Measurements from ENCODE around the gene UPB1. TPM values are rescaled to one million over a fixed set of nuclear protein-coding genes. Genes with fewer than 3 reads are reported as not detected.
"Not testable (repeated sequence)": the region's sequence is repeated elsewhere in the genome, so short reads cannot be mapped to it uniquely, and the experiment has no call there.

Gene UPB1
- total RNA-seq, 1 experiment from 2014 or later: not detected

- DNase-seq: no peak
- H3K36me3 ChIP-seq (replicated peaks; ENCODE audit: control insufficient read depth, insufficient read depth, low read length): no peaks in the 10 kb centered on the region
- H3K4me3 ChIP-seq (ENCODE audit: insufficient read depth, low read depth, low read length): no peak overlapping the region
- no peaks in the 10 kb centered on the region for H3K27me3 ChIP-seq (ENCODE audit: control insufficient read depth, insufficient read depth, low read length)
Observed at GRCh38 chr22:24466716-24467328, 28.3 kb upstream of the UPB1 start.

- no peak overlapping the region for H3K4me3 ChIP-seq (ENCODE audit: insufficient read depth, low read depth, low read length)
- H3K36me3 ChIP-seq (replicated peaks; ENCODE audit: control insufficient read depth, insufficient read depth, low read length): no peaks in the 10 kb centered on the region
- DNase-seq: no peak
- no peaks in the 10 kb centered on the region for H3K27me3 ChIP-seq (ENCODE audit: control insufficient read depth, insufficient read depth, low read length)
Observed at GRCh38 chr22:24467340-24467739, 27.8 kb upstream of the UPB1 start.

- Histone ChIP-seq H3K36me3 (replicated peaks; ENCODE audit: control insufficient read depth, insufficient read depth, low read length) (no peaks in the 10 kb centered on the region), H3K27me3 (ENCODE audit: control insufficient read depth, insufficient read depth, low read length) (no peaks in the 10 kb centered on the region), H3K4me3 (ENCODE audit: insufficient read depth, low read depth, low read length) (no peak overlapping the region)
- DNase-seq: no peak
Observed at GRCh38 chr22:24471570-24471969, 23.6 kb upstream of the UPB1 start.

GRCh38 chr22:24473284-24473683, 21.8 kb upstream of the UPB1 start:
- no peaks in the 10 kb centered on the region for H3K36me3 ChIP-seq (replicated peaks; ENCODE audit: control insufficient read depth, insufficient read depth, low read length)
- no peaks in the 10 kb centered on the region for H3K27me3 ChIP-seq (ENCODE audit: control insufficient read depth, insufficient read depth, low read length)
- DNase-seq: no peak
- H3K4me3 ChIP-seq (ENCODE audit: insufficient read depth, low read depth, low read length): no peak overlapping the region

- Histone ChIP-seq H3K4me3 (ENCODE audit: insufficient read depth, low read depth, low read length) (no peak overlapping the region), H3K36me3 (replicated peaks; ENCODE audit: control insufficient read depth, insufficient read depth, low read length) (no peaks in the 10 kb centered on the region), H3K27me3 (ENCODE audit: control insufficient read depth, insufficient read depth, low read length) (no peaks in the 10 kb centered on the region)
- no peak for DNase-seq
Observed at GRCh38 chr22:24474221-24474620, 20.9 kb upstream of the UPB1 start.

- no peak for DNase-seq
- Histone ChIP-seq H3K4me3 (ENCODE audit: insufficient read depth, low read depth, low read length) (no peak overlapping the region), H3K36me3 (replicated peaks; ENCODE audit: control insufficient read depth, insufficient read depth, low read length) (no peaks in the 10 kb centered on the region), H3K27me3 (ENCODE audit: control insufficient read depth, insufficient read depth, low read length) (no peaks in the 10 kb centered on the region)
Observed at GRCh38 chr22:24474649-24475255, 20.4 kb upstream of the UPB1 start.

GRCh38 chr22:24481641-24482040, 13.5 kb upstream of the UPB1 start:
- Histone ChIP-seq H3K27me3 (ENCODE audit: control insufficient read depth, insufficient read depth, low read length) (no peaks in the 10 kb centered on the region), H3K36me3 (replicated peaks; ENCODE audit: control insufficient read depth, insufficient read depth, low read length) (no peaks in the 10 kb centered on the region), H3K4me3 (ENCODE audit: insufficient read depth, low read depth, low read length) (no peak overlapping the region)
- DNase-seq: no peak

- no peak for DNase-seq
- H3K36me3 ChIP-seq (replicated peaks; ENCODE audit: control insufficient read depth, insufficient read depth, low read length): no peaks in the 10 kb centered on the region
Observed at GRCh38 chr22:24482575-24482974, 12.6 kb upstream of the UPB1 start.

GRCh38 chr22:24482998-24483397, 12.1 kb upstream of the UPB1 start:
- Histone ChIP-seq H3K4me3 (ENCODE audit: insufficient read depth, low read depth, low read length) (no peak overlapping the region), H3K27me3 (ENCODE audit: control insufficient read depth, insufficient read depth, low read length) (no peaks in the 10 kb centered on the region), H3K36me3 (replicated peaks; ENCODE audit: control insufficient read depth, insufficient read depth, low read length) (no peaks in the 10 kb centered on the region)
- DNase-seq: no peak

More at GRCh38 chr22:24482575-24482974, 12.6 kb upstream of the UPB1 start:
- Histone ChIP-seq H3K27me3 (ENCODE audit: control insufficient read depth, insufficient read depth, low read length) (no peaks in the 10 kb centered on the region), H3K4me3 (ENCODE audit: insufficient read depth, low read depth, low read length) (no peak overlapping the region)

- DNase-seq: no peak
- H3K36me3 ChIP-seq (replicated peaks; ENCODE audit: control insufficient read depth, insufficient read depth, low read length): no peaks in the 10 kb centered on the region
- H3K4me3 ChIP-seq (ENCODE audit: insufficient read depth, low read depth, low read length): no peak overlapping the region
- H3K27me3 ChIP-seq (ENCODE audit: control insufficient read depth, insufficient read depth, low read length): no peaks in the 10 kb centered on the region
Observed at GRCh38 chr22:24483976-24484545, 11.1 kb upstream of the UPB1 start.

- DNase-seq: no peak
- H3K4me3 ChIP-seq (ENCODE audit: insufficient read depth, low read depth, low read length): no peak overlapping the region
- H3K36me3 ChIP-seq (replicated peaks; ENCODE audit: control insufficient read depth, insufficient read depth, low read length): no peaks in the 10 kb centered on the region
- no peaks in the 10 kb centered on the region for H3K27me3 ChIP-seq (ENCODE audit: control insufficient read depth, insufficient read depth, low read length)
Observed at GRCh38 chr22:24485170-24485569, 10.0 kb upstream of the UPB1 start.

- H3K36me3 ChIP-seq (replicated peaks; ENCODE audit: control insufficient read depth, insufficient read depth, low read length): no peaks in the 10 kb centered on the region
- no peak for DNase-seq
- H3K27me3 ChIP-seq (ENCODE audit: control insufficient read depth, insufficient read depth, low read length): no peaks in the 10 kb centered on the region
- H3K4me3 ChIP-seq (ENCODE audit: insufficient read depth, low read depth, low read length): no peak overlapping the region
Observed at GRCh38 chr22:24485608-24486007, 9.5 kb upstream of the UPB1 start.

- Histone ChIP-seq H3K36me3 (replicated peaks; ENCODE audit: control insufficient read depth, insufficient read depth, low read length) (no peaks in the 10 kb centered on the region), H3K4me3 (ENCODE audit: insufficient read depth, low read depth, low read length) (no peak overlapping the region), H3K27me3 (ENCODE audit: control insufficient read depth, insufficient read depth, low read length) (no peaks in the 10 kb centered on the region)
- DNase-seq: no peak
Observed at GRCh38 chr22:24486501-24486921, 8.6 kb upstream of the UPB1 start.

GRCh38 chr22:24489011-24489410, 6.1 kb upstream of the UPB1 start:
- peaks cover 7% of the 10 kb centered on the region for H3K27me3 ChIP-seq (ENCODE audit: control insufficient read depth, insufficient read depth, low read length)
- H3K36me3 ChIP-seq (replicated peaks; ENCODE audit: control insufficient read depth, insufficient read depth, low read length): no peaks in the 10 kb centered on the region
- H3K4me3 ChIP-seq (ENCODE audit: insufficient read depth, low read depth, low read length): no peak overlapping the region
- DNase-seq: no peak

- peaks cover 11% of the 10 kb centered on the region for H3K27me3 ChIP-seq (ENCODE audit: control insufficient read depth, insufficient read depth, low read length)
- not testable (repeated sequence) for H3K4me3 ChIP-seq (ENCODE audit: insufficient read depth, low read depth, low read length); DNase-seq; H3K36me3 ChIP-seq (replicated peaks; ENCODE audit: control insufficient read depth, insufficient read depth, low read length)
Observed at GRCh38 chr22:24489434-24489833, 5.7 kb upstream of the UPB1 start.

Measured in H7 (cell line).